ENCODE data around the gene PRXL2A.
A peak's percentile ranks its signal among the peaks of the same experiment; 100 is the strongest.

PRXL2A gene

GRCh38 chr10:80447436-80448190 lies 39.3 kb downstream of the PRXL2A start:
- no peak for DNase-seq

- no peak for DNase-seq
Measured at GRCh38 chr10:80448209-80448942, 40.0 kb downstream of the PRXL2A start.

DNA sequence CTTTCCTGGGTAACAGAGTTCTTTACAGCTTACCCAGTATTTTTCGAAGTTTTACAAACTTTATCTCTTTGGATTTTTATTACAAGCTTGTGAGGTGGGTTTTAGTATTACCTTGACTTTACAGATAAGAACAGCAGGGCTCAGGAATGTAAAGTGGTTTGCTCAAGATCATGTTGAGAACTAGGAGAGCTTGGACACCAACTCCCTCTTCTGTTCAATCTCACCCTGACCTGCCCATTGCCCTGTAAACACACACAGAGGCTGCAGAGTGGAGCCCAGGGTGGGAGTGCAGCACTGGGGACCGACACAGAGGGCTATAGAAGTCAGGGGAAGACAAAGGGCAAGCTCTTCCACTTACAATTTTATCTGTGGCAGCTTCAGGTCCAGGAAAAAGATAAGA lies 41.2 kb downstream of the PRXL2A start:
- no peak for DNase-seq

DNA sequence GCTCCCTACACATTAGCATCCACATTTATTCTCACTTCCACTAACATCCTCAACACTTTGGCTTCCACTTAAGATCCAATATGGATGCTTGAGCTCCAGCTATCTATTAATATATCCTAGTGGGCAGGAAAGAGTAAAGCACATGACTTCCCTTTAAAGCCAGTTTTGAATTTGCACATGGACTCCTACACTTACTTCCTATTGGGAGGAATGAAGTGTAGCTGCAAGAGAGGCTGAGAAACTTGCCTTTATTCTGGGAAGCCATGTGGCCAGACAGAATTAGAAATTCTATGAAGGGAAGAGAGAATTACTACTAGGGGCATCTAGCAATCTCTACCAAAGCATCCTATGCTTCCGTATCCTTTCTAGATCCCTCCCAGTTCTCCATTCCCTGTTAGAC lies 42.8 kb downstream of the PRXL2A start:
- no peak for DNase-seq

DNA sequence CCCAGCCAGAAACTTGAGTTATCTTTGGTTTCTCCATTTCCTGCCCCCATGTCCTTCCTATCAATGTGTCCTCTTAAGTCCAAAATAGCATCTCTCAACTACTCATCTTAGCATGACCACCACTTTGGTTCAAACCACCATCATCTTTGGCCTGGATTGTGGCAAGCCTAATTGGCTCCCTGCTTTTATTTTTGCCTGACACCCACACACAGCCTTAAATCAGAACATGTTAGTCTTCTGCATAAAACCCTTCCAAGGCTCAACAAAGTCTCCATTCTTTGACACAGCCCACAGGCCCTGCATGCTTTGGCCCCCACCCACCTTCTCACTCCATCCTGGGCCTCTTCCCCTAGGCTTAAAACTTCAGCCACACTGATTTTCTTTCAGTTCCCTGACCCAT lies 43.7 kb downstream of the PRXL2A start:
- DNase-seq: no peak

- DNase-seq: no peak
Measured at GRCh38 chr10:80452640-80453039, 44.3 kb downstream of the PRXL2A start.

GRCh38 chr10:80453056-80453841 lies 44.9 kb downstream of the PRXL2A start:
- DNase-seq: no peak

GRCh38 chr10:80453842-80454512 lies 45.6 kb downstream of the PRXL2A start, which contains the start of gene TSPAN14:
Gene TSPAN14 (plus strand): TSS chr10:80454310. CDS start chr10:80489234, 34,924 bp downstream.
- DNase-seq: peak; percentile 90

- peak; percentile 51 for DNase-seq
Measured at GRCh38 chr10:80454513-80455460, 46.4 kb downstream of the PRXL2A start.

- DNase-seq: no peak
Measured at GRCh38 chr10:80455461-80456349, 47.4 kb downstream of the PRXL2A start.

DNA sequence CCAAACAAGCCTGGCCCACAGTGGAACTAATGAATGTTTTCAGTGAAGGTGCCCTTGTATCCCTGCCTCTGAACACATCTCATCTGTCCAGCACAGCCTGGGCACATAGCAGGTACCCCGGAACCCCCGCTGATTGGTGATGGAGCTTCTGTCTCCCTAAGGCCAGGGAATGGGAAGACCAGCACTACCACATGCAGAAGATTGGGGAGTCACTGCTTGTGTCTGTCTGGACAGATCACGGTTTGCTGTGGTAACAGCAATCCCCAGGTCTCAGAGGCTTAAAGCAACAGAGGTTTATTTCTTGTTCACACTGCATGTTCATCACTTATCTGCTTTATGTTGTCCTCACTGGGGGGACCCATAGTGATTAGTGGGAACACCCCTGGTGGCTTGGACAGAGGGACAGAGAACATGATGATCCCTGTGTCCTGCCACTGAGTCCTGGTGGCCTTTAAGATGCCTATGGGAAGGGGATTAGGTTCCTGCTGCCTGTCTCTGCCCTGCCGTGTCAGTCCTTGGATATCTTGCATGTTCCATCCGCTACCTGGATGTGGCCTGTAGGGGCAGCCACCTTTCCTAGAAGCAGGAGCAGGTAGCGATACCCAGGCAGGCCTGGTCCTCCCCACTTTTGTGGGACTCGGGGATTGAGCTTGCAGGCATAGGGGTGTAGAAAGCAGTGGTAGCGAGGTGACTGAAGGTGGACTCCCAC lies 49.4 kb downstream of the PRXL2A start:
- DNase-seq: peak; percentile 8

GRCh38 chr10:80458263-80458625 lies 49.9 kb downstream of the PRXL2A start:
- no peak for DNase-seq

GRCh38 chr10:80458638-80459037 lies 50.3 kb downstream of the PRXL2A start:
- DNase-seq: no peak

DNA sequence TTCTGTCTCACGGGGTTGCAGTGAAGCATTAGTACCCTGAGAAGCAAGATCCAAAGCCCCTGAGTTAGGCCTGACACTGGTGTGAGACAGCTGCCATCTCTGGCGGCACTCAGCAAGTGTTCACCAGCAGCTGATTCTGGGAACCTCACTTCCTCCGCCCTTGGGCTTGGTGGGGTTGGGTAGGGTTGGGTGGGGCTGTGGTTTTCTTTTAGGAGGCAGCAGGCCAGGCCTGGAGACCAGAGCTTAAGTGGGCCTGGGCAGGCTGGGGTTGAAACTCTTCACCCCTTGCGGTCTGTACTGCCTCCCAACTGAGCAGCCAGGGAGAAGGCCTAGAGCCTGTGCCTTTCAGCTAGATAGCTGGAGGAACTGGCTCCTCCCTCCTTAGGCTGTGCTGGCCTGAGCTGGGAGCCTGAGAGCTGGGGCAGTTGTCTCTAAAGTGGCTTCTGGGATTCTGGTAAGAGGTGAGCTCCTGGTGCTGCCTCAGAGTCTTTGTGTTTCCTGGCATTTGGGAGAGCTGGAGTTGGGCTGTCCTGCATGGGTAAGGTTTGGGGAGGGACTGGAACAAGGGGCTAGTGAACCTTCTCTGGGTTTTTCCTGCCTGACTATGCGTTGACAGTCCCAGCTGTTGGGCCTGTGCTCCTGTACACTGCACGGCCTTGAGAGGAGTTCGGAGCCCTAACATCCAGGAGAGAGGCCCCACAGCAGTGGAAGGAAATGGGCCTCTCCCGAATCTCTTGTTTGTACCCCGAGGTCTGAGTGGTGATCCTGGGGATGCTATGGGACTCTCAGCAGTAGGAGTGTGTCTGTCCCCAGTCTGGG lies 50.9 kb downstream of the PRXL2A start:
- peak; percentile 82 for DNase-seq

DNA sequence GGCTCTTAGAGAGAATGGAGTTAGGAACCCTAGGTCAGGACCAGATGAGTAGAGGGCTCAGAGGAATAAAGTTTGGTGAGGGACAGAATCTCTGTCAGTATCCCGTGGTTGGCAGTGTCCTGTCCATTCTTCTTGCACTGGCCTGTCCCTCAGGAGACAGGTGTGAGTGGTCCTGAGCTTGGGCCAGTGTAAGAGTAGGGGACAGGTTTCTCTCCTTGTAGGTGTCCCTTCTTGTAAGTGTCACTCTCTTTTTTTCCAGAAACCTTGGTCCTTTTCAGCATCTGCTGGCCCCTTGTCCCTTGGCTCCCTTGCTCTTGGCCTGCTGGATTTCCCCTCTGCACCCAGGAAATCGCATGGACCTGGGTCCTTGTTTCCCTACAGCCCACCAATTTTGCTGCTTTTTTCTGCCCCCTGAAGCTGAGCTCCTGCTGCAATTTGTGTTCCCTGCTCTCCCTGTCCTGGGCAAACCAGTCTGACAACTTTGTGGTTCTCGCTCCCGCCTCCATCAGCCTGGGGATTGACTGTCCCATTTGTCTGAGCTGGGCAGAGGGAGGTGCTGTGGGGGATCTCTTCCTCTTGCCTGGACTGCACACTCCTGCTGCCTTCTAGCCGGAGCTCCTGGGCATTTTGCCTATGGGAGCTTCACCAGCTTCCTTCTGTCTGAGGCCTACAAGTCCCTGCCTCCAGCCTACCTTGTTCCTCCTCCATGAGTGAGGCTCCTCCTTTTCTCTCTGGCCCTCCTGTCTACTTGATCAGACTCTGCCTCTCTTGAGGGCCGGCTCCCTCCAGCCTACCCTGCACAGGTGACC lies 52.3 kb downstream of the PRXL2A start:
- peak; percentile 53 for DNase-seq

DNA sequence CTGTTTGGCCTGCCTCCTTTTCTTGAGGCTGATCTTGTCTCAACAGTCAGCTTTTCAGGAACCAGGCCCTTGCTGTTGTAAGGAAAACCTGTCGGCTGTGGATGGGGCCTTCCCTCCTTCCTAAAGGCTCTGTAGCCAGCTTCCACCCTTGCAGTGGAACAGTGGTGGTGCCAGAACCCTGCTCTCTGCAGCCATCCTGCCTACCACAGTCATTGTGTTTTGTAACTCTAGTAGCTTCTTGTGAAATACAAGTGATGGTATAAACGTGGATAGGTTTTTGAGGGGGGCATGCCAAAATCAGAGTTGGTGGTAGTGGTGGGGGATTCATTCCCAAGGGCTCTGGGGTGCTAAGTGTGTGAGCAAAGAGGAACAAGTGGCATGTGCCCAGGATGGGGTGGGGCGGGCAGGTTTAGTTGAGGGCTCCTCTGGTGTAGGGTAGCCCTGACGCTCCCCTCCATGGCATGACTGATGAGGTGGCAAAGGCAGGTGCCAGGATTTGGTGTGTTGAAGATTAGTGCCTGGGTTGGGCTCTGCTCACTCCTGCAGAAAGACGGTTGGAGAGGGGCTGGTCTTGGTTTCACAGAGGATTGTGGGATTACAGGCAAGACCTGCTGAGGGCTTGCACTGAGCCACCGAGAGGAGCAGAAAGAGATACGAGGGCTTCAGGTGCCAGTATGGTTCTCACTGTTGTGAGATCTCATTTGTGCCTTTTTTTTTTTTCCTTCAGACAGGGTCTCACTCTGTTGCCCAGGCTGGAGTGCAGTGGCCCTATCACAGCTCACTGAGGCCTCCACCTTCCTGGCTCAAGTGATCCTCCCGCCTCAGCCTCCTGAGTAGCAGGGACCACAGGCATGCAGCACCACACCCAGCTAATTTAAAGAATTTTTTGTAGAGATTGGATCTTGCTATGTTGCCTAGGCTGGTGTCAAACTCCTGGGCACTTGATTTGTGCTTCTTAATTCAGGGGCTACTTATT lies 53.1 kb downstream of the PRXL2A start:
- no peak for DNase-seq

Data from right hindlimb (tissue), 1 donor.